Erythroblast (primary cell): ENCODE data around the gene DYRK4.

Experiments used
- GATA1 ChIP-seq: IDR thresholded peaks from 2 replicates; pipeline ENCODE4 v1.6.1; 2011; ENCODE audit warnings: low read depth, mild to moderate bottlenecking, control low read depth, low read length, moderate library complexity
- POLR2A ChIP-seq: IDR thresholded peaks from 2 replicates; pipeline ENCODE4 v1.6.1; 2011; ENCODE audit warnings: mild to moderate bottlenecking, low read length

GRCh38 chr12:4643747-4644146, 81.7 kb downstream of the DYRK4 start:
- TF ChIP-seq POLR2A (no peak), GATA1 (no peak)
